ENCODE measurements around the gene MANF.
"Not testable (repeated sequence)": the region's sequence is repeated elsewhere in the genome, so short reads cannot be mapped to it uniquely, and the experiment has no call there.

Gene MANF

GRCh38 chr3:51387281-51387680, 2.2 kb downstream of the MANF start:
- H3K27ac ChIP-seq (ENCODE audit: low read depth, low read length); H2BK15ac ChIP-seq (replicated peaks; ENCODE audit: low read depth); H2AK5ac ChIP-seq (ENCODE audit: low read length); H3K36me3 ChIP-seq (ENCODE audit: control insufficient read depth, insufficient read depth, low read length); H3K4me3 ChIP-seq (ENCODE audit: low read length); DNase-seq; H2BK5ac ChIP-seq (ENCODE audit: low read length); H4K8ac ChIP-seq (ENCODE audit: low read depth, low read length); H4K5ac ChIP-seq (ENCODE audit: low read length); H3K27me3 ChIP-seq (ENCODE audit: insufficient read depth, low read length, poor library complexity); H3K4me1 ChIP-seq (ENCODE audit: control insufficient read depth, low read depth, low read length); H2BK120ac ChIP-seq (ENCODE audit: low read depth, low read length); H3K4ac ChIP-seq (ENCODE audit: low read depth, low read length); H3K18ac ChIP-seq (ENCODE audit: low read length): not testable (repeated sequence)
- Histone ChIP-seq H3K79me2 (ENCODE audit: control insufficient read depth, insufficient read depth, low read length) (peaks cover 38% of the 10 kb centered on the region), H3K9ac (ENCODE audit: low read length) (peak overlapping the region; percentile 37), H3K56ac (ENCODE audit: low read length) (peak overlapping the region; percentile 25), H3K23ac (ENCODE audit: low read length) (peak overlapping the region; percentile 17), H3K4me2 (ENCODE audit: low read length) (peak overlapping the region; percentile 4), H3K79me1 (ENCODE audit: low read length) (peaks cover 20% of the 10 kb centered on the region)
- no CpG with 5 or more reads among the region's 6 CpGs for WGBS (ENCODE audit: extremely low coverage, insufficient coverage, low lambda C conversion rate)

GRCh38 chr3:51388286-51389029, 3.4 kb downstream of the MANF start:
- Histone ChIP-seq H3K4me3 (ENCODE audit: low read length) (no peak overlapping the region), H3K27me3 (ENCODE audit: insufficient read depth, low read length, poor library complexity) (no peaks in the 10 kb centered on the region), H2AK5ac (ENCODE audit: low read length) (no peak overlapping the region), H3K4me1 (ENCODE audit: control insufficient read depth, low read depth, low read length) (peaks cover 11% of the 10 kb centered on the region), H3K36me3 (ENCODE audit: control insufficient read depth, insufficient read depth, low read length) (peaks cover 14% of the 10 kb centered on the region), H2BK120ac (ENCODE audit: low read depth, low read length) (no peak overlapping the region), H3K4ac (ENCODE audit: low read depth, low read length) (no peak overlapping the region), H3K18ac (ENCODE audit: low read length) (no peak overlapping the region), H2BK5ac (ENCODE audit: low read length) (no peak overlapping the region), H4K8ac (ENCODE audit: low read depth, low read length) (no peak overlapping the region), H3K4me2 (ENCODE audit: low read length) (no peak overlapping the region), H3K9ac (ENCODE audit: low read length) (no peak overlapping the region), H3K27ac (ENCODE audit: low read depth, low read length) (no peak overlapping the region), H2BK15ac (replicated peaks; ENCODE audit: low read depth) (no peak overlapping the region), H4K5ac (ENCODE audit: low read length) (no peak overlapping the region), H3K23ac (ENCODE audit: low read length) (no peak overlapping the region), H3K79me2 (ENCODE audit: control insufficient read depth, insufficient read depth, low read length) (peaks cover 50% of the 10 kb centered on the region), H3K79me1 (ENCODE audit: low read length) (peaks cover 29% of the 10 kb centered on the region), H3K56ac (ENCODE audit: low read length) (no peak overlapping the region)
- DNase-seq, result peak; percentile 82
- no CpG with 5 or more reads among the region's 6 CpGs for WGBS (ENCODE audit: extremely low coverage, insufficient coverage, low lambda C conversion rate)

DNA sequence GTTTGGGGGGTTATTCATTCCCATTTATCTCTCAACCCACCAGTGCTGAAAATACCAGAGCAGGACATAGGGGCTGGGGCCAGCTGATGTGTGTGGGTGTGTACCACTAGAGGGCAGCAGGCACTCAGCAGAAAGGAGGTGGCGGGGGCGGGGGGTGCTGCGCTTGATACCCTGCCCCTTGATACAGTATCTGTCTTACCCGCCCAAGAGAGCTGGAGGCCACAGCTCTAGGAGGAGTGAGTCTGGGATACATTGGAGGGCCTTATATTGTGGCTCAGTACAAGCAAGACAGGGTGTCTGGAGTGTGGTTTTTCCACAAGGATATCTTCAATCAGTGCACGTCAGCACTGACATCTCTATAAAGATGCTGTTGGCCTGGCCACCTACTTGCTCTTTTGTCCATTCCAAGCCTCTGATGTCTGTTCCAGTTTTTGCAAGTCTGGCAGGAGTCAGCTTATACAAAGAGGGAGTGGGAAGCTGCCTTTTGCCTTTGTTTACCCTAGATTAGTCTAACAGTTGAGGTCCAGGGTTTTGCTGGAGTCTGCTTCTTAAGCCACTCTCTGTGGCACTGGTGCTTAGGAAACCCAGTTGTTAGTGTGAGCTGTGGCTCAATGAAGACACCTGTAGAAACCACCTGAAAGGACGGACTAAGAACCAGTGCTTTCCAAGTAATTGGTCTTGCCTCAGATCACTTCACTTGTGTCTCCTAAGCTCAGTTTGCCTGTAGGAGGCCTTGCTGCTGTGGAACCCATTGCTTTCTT, 4.5 kb downstream of the MANF start:
- no peak overlapping the region for H3K56ac ChIP-seq (ENCODE audit: low read length)
- WGBS (ENCODE audit: extremely low coverage, insufficient coverage, low lambda C conversion rate), result no CpG with 5 or more reads among the region's 6 CpGs
- DNase-seq, result peak; percentile 72
- no peak overlapping the region for H3K9ac ChIP-seq (ENCODE audit: low read length)
- H3K27ac ChIP-seq (ENCODE audit: low read depth, low read length), result no peak overlapping the region
- H3K4me2 ChIP-seq (ENCODE audit: low read length), result no peak overlapping the region
- H4K5ac ChIP-seq (ENCODE audit: low read length), result no peak overlapping the region
- H3K4me3 ChIP-seq (ENCODE audit: low read length), result no peak overlapping the region
- H2BK5ac ChIP-seq (ENCODE audit: low read length), result no peak overlapping the region
- H3K79me2 ChIP-seq (ENCODE audit: control insufficient read depth, insufficient read depth, low read length), result peaks cover 59% of the 10 kb centered on the region
- H2BK120ac ChIP-seq (ENCODE audit: low read depth, low read length), result no peak overlapping the region
- peaks cover 19% of the 10 kb centered on the region for H3K36me3 ChIP-seq (ENCODE audit: control insufficient read depth, insufficient read depth, low read length)
- peaks cover 38% of the 10 kb centered on the region for H3K79me1 ChIP-seq (ENCODE audit: low read length)
- no peak overlapping the region for H2AK5ac ChIP-seq (ENCODE audit: low read length)
- no peak overlapping the region for H3K23ac ChIP-seq (ENCODE audit: low read length)
- no peak overlapping the region for H2BK15ac ChIP-seq (replicated peaks; ENCODE audit: low read depth)
- peaks cover 16% of the 10 kb centered on the region for H3K4me1 ChIP-seq (ENCODE audit: control insufficient read depth, low read depth, low read length)
- no peaks in the 10 kb centered on the region for H3K27me3 ChIP-seq (ENCODE audit: insufficient read depth, low read length, poor library complexity)
- no peak overlapping the region for H4K8ac ChIP-seq (ENCODE audit: low read depth, low read length)
- H3K4ac ChIP-seq (ENCODE audit: low read depth, low read length), result no peak overlapping the region
- no peak overlapping the region for H3K18ac ChIP-seq (ENCODE audit: low read length)

GRCh38 chr3:51390246-51391074, 5.4 kb downstream of the MANF start:
- Histone ChIP-seq H2BK15ac (replicated peaks; ENCODE audit: low read depth) (no peak overlapping the region), H2AK5ac (ENCODE audit: low read length) (no peak overlapping the region), H3K56ac (ENCODE audit: low read length) (peak overlapping the region; percentile 79), H2BK120ac (ENCODE audit: low read depth, low read length) (no peak overlapping the region), H3K4ac (ENCODE audit: low read depth, low read length) (no peak overlapping the region), H3K23ac (ENCODE audit: low read length) (no peak overlapping the region), H3K36me3 (ENCODE audit: control insufficient read depth, insufficient read depth, low read length) (peaks cover 22% of the 10 kb centered on the region), H4K8ac (ENCODE audit: low read depth, low read length) (no peak overlapping the region), H3K4me2 (ENCODE audit: low read length) (peak overlapping the region; percentile 13), H3K79me1 (ENCODE audit: low read length) (peaks cover 46% of the 10 kb centered on the region), H3K18ac (ENCODE audit: low read length) (no peak overlapping the region), H3K9ac (ENCODE audit: low read length) (peak overlapping the region; percentile 56), H4K5ac (ENCODE audit: low read length) (no peak overlapping the region), H2BK5ac (ENCODE audit: low read length) (no peak overlapping the region), H3K4me3 (ENCODE audit: low read length) (no peak overlapping the region), H3K27me3 (ENCODE audit: insufficient read depth, low read length, poor library complexity) (no peaks in the 10 kb centered on the region), H3K27ac (ENCODE audit: low read depth, low read length) (no peak overlapping the region), H3K4me1 (ENCODE audit: control insufficient read depth, low read depth, low read length) (peaks cover 16% of the 10 kb centered on the region), H3K79me2 (ENCODE audit: control insufficient read depth, insufficient read depth, low read length) (peaks cover 67% of the 10 kb centered on the region)
- no peak for DNase-seq
- WGBS (ENCODE audit: extremely low coverage, insufficient coverage, low lambda C conversion rate), result no CpG with 5 or more reads among the region's 29 CpGs

DNA sequence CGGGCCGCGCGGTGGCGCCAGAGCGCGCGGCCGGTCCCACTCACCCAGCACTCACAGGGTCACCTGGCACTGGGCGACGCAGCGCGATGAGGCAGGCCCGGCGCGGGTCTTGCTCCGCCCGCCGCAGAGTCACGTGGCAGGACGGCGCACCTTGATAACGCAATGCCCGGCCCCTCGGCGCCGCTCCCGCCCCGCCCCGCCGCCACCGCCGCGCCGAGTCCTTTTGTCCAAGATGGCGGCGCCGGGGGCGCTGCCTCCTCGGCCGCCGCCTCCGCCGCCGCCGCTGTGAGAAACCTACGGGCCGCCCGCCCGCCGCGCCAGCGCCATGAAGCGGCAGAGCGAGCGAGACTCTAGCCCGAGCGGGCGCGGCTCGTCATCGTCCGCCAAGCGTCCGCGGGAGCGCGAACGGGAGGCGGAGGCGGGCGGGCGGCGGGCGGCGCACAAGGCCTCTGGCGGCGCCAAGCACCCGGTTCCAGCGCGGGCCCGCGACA, 6.0 kb downstream of the MANF start, which contains the start of gene RBM15B:
TSS of gene RBM15B (plus strand) at position 211 of the 491 bp plus-strand sequence. CDS start at position 326, 115 bp downstream.
- Histone ChIP-seq H2AK5ac (ENCODE audit: low read length) (peak within 1 kb of the TSS; percentile 72), H3K18ac (ENCODE audit: low read length) (peak within 1 kb of the TSS; percentile 86), H3K79me1 (ENCODE audit: low read length) (peaks cover 49% of the 10 kb centered on the region), H3K27ac (ENCODE audit: low read depth, low read length) (peak within 1 kb of the TSS; percentile 51), H3K56ac (ENCODE audit: low read length) (peak within 1 kb of the TSS; percentile 99), H3K9ac (ENCODE audit: low read length) (peak within 1 kb of the TSS; percentile 96), H3K4me3 (ENCODE audit: low read length) (peak within 1 kb of the TSS; percentile 78), H2BK5ac (ENCODE audit: low read length) (no peak within 1 kb of the TSS), H3K4ac (ENCODE audit: low read depth, low read length) (peak within 1 kb of the TSS; percentile 93), H4K5ac (ENCODE audit: low read length) (no peak within 1 kb of the TSS), H4K8ac (ENCODE audit: low read depth, low read length) (peak within 1 kb of the TSS; percentile 82), H3K79me2 (ENCODE audit: control insufficient read depth, insufficient read depth, low read length) (peaks cover 66% of the 10 kb centered on the region), H2BK120ac (ENCODE audit: low read depth, low read length) (peak within 1 kb of the TSS; percentile 23), H3K4me1 (ENCODE audit: control insufficient read depth, low read depth, low read length) (peaks cover 16% of the 10 kb centered on the region), H3K27me3 (ENCODE audit: insufficient read depth, low read length, poor library complexity) (no peaks in the 10 kb centered on the region), H2BK15ac (replicated peaks; ENCODE audit: low read depth) (no peak within 1 kb of the TSS), H3K36me3 (ENCODE audit: control insufficient read depth, insufficient read depth, low read length) (peaks cover 27% of the 10 kb centered on the region), H3K23ac (ENCODE audit: low read length) (peak within 1 kb of the TSS; percentile 90), H3K4me2 (ENCODE audit: low read length) (peak within 1 kb of the TSS; percentile 72)
- peak; percentile 98 for DNase-seq
- WGBS (ENCODE audit: extremely low coverage, insufficient coverage, low lambda C conversion rate), result no CpG with 5 or more reads among the region's 83 CpGs
